DMS 273 (cell line): Measurements from ENCODE around the gene SPTBN4.
"Not testable (repeated sequence)": the region's sequence is repeated elsewhere in the genome, so short reads cannot be mapped to it uniquely, and the experiment has no call there.

Experiments
- DNase-seq: peaks from one replicate; lab custom pipeline; 2025; ENCODE audit not compliant: unreplicated experiment; lab: John Stamatoyannopoulos, UW

The SPTBN4 gene

GRCh38 chr19:40556953-40557530 lies 90.2 kb downstream of the SPTBN4 start:
- DNase-seq, result no peak

GRCh38 chr19:40559394-40559793 lies 92.6 kb downstream of the SPTBN4 start:
- DNase-seq, result no peak

- DNase-seq, result peak; percentile 91
These were observed 93.3 kb downstream of the SPTBN4 start for GRCh38 chr19:40560092-40560507.

GRCh38 chr19:40561947-40562346 lies 95.1 kb downstream of the SPTBN4 start:
- peak; percentile 51 for DNase-seq

- DNase-seq, result not testable (repeated sequence)
These were observed 97.7 kb downstream of the SPTBN4 start for GRCh38 chr19:40564535-40564934.

- no peak for DNase-seq
These were observed 98.6 kb downstream of the SPTBN4 start for GRCh38 chr19:40565355-40565754.

- peak; percentile 61 for DNase-seq
These were observed 99.2 kb downstream of the SPTBN4 start for GRCh38 chr19:40565910-40566495.

- DNase-seq, result no peak
These were observed 100.4 kb downstream of the SPTBN4 start for GRCh38 chr19:40567040-40567749.

GRCh38 chr19:40567750-40568494 lies 101.1 kb downstream of the SPTBN4 start:
- no peak for DNase-seq

GRCh38 chr19:40570313-40571004 lies 103.7 kb downstream of the SPTBN4 start:
- peak; percentile 100 for DNase-seq

GRCh38 chr19:40571005-40571318 lies 104.2 kb downstream of the SPTBN4 start:
- no peak for DNase-seq

GRCh38 chr19:40571831-40572495 lies 105.2 kb downstream of the SPTBN4 start:
- no peak for DNase-seq

GRCh38 chr19:40575326-40575725 lies 108.5 kb downstream of the SPTBN4 start:
- no peak for DNase-seq

- peak; percentile 51 for DNase-seq
These were observed 109.4 kb downstream of the SPTBN4 start for GRCh38 chr19:40576151-40576584.

GRCh38 chr19:40576585-40577451 lies 110.0 kb downstream of the SPTBN4 start, which contains the start of gene SHKBP1:
SHKBP1 (plus strand) TSS chr19:40576873; CDS start chr19:40576900, 27 bp downstream.
- DNase-seq, result peak; percentile 98

GRCh38 chr19:40578442-40578908 lies 111.7 kb downstream of the SPTBN4 start:
- DNase-seq, result peak; percentile 64

- DNase-seq, result no peak
These were observed 113.8 kb downstream of the SPTBN4 start for GRCh38 chr19:40580619-40581018.

- DNase-seq, result no peak
These were observed 114.7 kb downstream of the SPTBN4 start for GRCh38 chr19:40581531-40581930.

- DNase-seq, result no peak
These were observed 115.7 kb downstream of the SPTBN4 start for GRCh38 chr19:40582467-40582866.
